LNCAP (cell line): ENCODE data around the gene PSD.

Experiments used
- CTCF ChIP-seq: fragments of 450-650 bp; IDR thresholded peaks from 2 replicates; pipeline ENCODE4 v1.5.1; 2017; ENCODE audit warnings: mild to moderate bottlenecking

Gene PSD

GRCh38 chr10:102358712-102359382, 59.7 kb downstream of the PSD start:
- no peak for TF ChIP-seq CTCF

- TF ChIP-seq CTCF = no peak
These were observed 64.1 kb downstream of the PSD start for GRCh38 chr10:102354451-102354850.
